ENCODE measurements around the gene COL24A1.

COL24A1 gene

DNA sequence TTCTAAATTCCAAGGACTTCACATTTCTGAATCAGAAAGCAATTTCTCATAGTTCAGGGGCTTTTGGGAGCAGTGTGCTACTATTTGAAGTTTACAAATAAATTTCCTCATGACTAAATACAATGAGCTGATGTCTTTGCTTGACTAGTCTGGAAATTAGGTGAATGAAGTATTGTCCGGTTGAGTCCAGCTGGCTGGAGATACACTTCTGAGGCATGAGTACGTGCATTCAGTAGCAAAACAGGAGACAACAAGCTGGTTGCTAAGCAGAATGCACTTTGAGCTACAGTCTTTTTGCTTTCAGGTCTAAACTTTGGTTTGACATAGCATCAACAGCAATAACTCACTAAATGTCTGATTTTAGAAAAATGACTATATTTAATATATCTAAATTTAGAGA is 475.5 kb downstream of the COL24A1 start:
- no peak for DNase-seq (ENCODE audit: low read depth)
